Measurements from ENCODE around the gene LAMA3.
"Not testable (repeated sequence)": the region's sequence is repeated elsewhere in the genome, so short reads cannot be mapped to it uniquely, and the experiment has no call there.

The LAMA3 gene

GRCh38 chr18:23710068-23710527 lies 20.8 kb downstream of the LAMA3 start:
- no peak for DNase-seq

- no peak for DNase-seq
Observed at GRCh38 chr18:23710946-23711345, 21.7 kb downstream of the LAMA3 start.

GRCh38 chr18:23711426-23711825 lies 22.2 kb downstream of the LAMA3 start:
- DNase-seq, result no peak

- no peak for DNase-seq
Observed at GRCh38 chr18:23712445-23712844, 23.2 kb downstream of the LAMA3 start.

DNA sequence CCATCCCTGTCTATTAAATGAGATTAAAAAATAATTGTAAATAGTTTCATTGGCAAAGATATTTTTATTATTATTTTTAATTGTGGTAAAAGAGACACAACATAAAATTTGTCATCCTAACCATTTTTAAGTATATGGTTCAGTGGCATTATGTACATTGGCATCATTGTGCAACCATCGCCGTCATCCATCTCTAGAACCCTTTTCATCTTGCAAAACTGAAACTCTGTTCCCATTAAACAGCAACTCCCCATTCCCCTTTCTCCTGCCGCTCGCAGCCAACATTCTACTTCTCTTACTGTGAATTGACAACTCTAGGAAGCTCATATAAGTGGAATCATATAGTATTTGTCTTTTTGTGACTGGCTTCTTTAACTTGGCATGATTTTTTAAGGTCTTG lies 25.3 kb downstream of the LAMA3 start:
- no peak for DNase-seq

DNA sequence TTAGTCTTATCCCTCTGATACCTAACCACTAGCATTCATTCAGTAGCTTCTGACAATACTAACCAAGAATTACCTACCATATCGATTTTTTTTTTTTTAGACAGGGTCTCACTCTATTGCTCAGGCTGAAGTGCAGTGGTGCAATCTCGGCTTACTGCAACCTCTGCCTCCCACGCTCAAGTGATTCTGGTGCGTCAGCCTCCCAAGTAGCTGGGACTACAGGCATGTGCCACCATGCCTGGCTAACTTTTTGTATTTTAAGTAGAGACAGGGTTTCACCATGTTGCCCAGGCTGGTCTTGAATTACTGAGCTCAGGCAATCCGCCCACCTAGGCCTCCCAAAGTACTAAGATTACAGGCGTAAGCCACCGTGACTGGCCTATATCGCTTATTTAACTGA lies 26.8 kb downstream of the LAMA3 start:
- not testable (repeated sequence) for DNase-seq

DNA sequence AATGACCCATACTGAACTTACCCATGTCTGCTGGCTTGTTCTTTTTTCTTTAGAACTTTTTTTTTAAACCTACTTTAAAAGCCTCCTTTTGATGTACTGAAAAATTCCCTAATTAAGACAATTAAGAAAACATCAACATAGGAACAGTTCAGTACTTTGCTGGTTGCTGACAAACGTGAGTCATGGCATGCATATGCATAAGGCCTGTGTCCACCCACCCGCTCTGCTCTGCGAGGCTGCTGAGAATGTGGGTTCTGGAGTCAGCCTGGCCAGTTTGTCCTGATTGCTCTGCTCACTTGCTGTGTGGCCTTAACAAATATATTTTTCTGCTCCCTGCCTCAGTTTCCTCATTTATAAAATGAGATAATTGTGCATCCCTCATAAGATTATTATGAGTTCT lies 27.3 kb downstream of the LAMA3 start:
- DNase-seq, result no peak

DNA sequence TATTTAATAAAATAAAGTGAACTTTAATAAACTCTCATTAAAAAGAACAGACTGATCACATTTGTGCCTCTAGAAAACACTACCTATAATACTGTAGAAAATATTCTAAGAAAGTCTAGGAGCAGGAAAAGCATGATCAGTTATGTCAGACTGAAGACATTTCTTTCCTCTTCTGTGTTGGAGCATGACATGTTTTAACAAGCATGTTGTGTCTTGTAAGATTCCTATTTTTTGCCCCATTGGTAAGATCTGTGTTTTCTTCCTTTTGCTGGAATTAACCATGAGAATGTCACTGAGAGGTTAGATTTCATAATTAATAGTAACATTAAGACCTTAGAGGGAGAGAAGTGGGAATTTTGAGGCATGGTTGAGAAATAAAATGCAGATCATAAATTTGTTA lies 27.7 kb downstream of the LAMA3 start:
- no peak for DNase-seq

DNA sequence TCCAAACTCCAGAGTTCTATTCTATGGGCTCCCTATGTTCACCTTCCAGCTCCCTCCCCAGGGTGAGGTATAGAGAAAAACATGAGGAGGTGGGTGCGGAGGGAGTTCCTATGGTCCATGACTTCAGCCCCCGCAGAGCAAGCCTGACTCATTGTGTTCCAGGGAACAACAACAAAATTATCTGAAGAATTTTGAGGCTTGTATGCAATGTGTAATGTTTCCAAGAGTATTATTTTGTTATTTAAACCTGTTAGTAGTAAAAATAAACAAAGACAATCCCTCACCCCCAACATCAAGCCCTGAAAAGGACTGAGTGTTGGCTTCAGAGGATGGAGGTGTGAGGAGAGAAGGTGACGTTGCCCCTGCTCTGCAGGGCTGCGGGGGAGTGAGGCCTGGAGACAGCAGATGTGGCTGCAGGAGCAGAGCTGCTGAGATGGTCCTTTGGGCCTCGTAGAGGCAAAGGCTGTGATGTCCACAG lies 29.0 kb downstream of the LAMA3 start:
- no peak for DNase-seq

DNA sequence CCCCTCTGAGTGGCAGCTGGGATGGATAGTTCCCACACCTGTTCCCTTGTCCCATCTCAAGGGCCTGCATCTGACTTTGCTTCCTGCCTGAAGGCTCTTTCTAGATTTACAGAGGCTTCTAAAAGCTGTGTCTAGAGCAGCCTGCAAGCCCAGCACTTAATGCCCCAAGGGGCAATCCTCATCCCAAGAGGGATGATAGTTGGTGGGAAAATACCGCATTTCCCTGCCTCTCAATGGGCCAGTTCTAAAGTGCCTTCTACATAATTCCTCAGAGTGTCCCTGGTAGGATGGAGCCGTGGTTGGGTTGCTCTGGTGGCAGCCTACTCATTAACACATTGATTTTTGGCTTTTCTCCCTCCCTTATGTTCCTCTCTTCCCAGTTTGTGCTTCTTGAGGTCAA lies 29.5 kb downstream of the LAMA3 start:
- no peak for DNase-seq

- DNase-seq, result no peak
Observed at GRCh38 chr18:23719634-23720201, 30.5 kb downstream of the LAMA3 start.

- no peak for DNase-seq
Observed at GRCh38 chr18:23721696-23722480, 32.6 kb downstream of the LAMA3 start.

DNA sequence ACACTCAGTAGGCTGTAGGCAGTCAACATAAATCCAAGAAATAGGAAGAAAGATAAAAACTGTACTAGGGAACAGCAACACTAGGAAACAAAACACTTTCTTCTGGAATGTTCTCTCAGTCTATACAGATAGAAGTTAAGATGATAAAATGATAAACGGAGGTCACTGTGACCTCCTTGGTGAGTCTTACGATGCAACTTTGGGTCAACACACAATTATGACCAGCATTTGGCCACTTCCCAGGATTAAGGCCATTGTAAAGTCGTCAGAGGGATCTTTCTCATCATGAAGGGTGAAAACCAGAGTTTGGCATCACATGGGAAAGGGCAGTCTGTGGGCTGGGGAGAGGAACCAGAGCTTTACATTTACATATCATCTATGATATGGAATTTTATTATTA lies 33.4 kb downstream of the LAMA3 start:
- no peak for DNase-seq

- no peak for DNase-seq
Observed at GRCh38 chr18:23723121-23723520, 33.9 kb downstream of the LAMA3 start.

GRCh38 chr18:23724681-23725080 lies 35.4 kb downstream of the LAMA3 start:
- DNase-seq, result no peak

- DNase-seq, result no peak
Observed at GRCh38 chr18:23725351-23725750, 36.1 kb downstream of the LAMA3 start.

GRCh38 chr18:23725827-23726661 lies 36.8 kb downstream of the LAMA3 start:
- DNase-seq, result no peak

- DNase-seq, result no peak
Observed at GRCh38 chr18:23727707-23728493, 38.6 kb downstream of the LAMA3 start.

GRCh38 chr18:23730857-23731256 lies 41.6 kb downstream of the LAMA3 start:
- DNase-seq, result no peak

- DNase-seq, result no peak
Observed at GRCh38 chr18:23731861-23732260, 42.6 kb downstream of the LAMA3 start.

GRCh38 chr18:23732439-23732838 lies 43.2 kb downstream of the LAMA3 start:
- no peak for DNase-seq

- not testable (repeated sequence) for DNase-seq
Observed at GRCh38 chr18:23733265-23733664, 44.0 kb downstream of the LAMA3 start.

DNA sequence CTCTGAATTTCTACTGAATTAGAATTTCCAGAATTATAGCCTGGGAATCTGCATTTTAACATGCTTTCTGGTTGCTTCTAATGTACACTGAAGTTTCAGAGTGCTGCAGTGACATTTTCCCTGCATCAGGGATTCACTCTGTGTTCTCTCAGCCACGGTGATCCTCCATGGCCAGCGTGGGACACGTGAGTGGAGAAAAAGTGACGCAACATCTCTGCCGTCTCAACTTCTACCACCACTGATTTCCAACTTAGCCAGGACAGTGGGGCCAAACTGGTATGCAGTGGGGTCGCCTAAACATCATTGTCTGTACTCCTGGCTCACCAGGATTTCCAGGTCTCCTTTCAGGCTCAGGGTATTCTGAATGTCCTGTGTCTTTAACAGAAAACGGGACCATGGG lies 44.6 kb downstream of the LAMA3 start:
- DNase-seq, result no peak

Data from NCI-H1694 treated with DMSO at 0.1 percent for 48 hours (cell line).